MM.1S (cell line): ENCODE data around the gene CHCHD3.

Source experiments
- DNase-seq: peaks from one replicate; pipeline ENCODE4 v3.0.0-alpha.2; 2015
- H2AFZ ChIP-seq: fragments of 300-600 bp; sonication (generic); 2 replicates; pipeline ENCODE4 v1.6.0; 2016; ENCODE audit warnings: antibody characterized with exemption, low read length
- H3F3A ChIP-seq: fragments of 300-600 bp; sonication (generic); 2 replicates; pipeline ENCODE4 v1.6.1; 2016; ENCODE audit warnings: mild to moderate bottlenecking, antibody characterized with exemption, low read length, moderate library complexity, mixed read lengths; ENCODE audit not compliant: insufficient read depth
- H3K27ac ChIP-seq: fragments of 300-600 bp; sonication (generic); 2 replicates; pipeline ENCODE4 v1.5.1; 2016; ENCODE audit warnings: mild to moderate bottlenecking, low read length
- H3K27me3 ChIP-seq: fragments of 300-600 bp; sonication (generic); replicated peaks from 2 replicates; pipeline ENCODE4 v1.6.0; 2016; ENCODE audit warnings: low read length; ENCODE audit not compliant: insufficient read depth
- H3K36me3 ChIP-seq: fragments of 300-600 bp; sonication (generic); replicated peaks from 2 replicates; pipeline ENCODE4 v1.6.1; 2016; ENCODE audit warnings: mild to moderate bottlenecking, low read length, mixed read lengths; ENCODE audit not compliant: insufficient read depth
- H3K4me1 ChIP-seq: fragments of 300-600 bp; sonication (generic); 2 replicates; pipeline ENCODE4 v1.6.1; 2016; ENCODE audit warnings: low read length, mixed read lengths
- H3K4me2 ChIP-seq: fragments of 300-600 bp; sonication (generic); 2 replicates; pipeline ENCODE4 v1.6.0; 2016; ENCODE audit warnings: low read depth, low read length
- H3K4me3 ChIP-seq: fragments of 300-600 bp; sonication (generic); 2 replicates; pipeline ENCODE4 v1.5.1; 2016; ENCODE audit warnings: low read length, mixed read lengths
- H3K79me2 ChIP-seq: fragments of 300-600 bp; sonication (generic); 2 replicates; pipeline ENCODE4 v1.6.1; 2016; ENCODE audit warnings: mixed run types, low read length, mixed read lengths
- H3K9ac ChIP-seq: fragments of 300-600 bp; sonication (generic); 2 replicates; pipeline ENCODE4 v1.6.1; 2016; ENCODE audit warnings: low read length, mixed read lengths
- H3K9me2 ChIP-seq: fragments of 300-600 bp; sonication (generic); replicated peaks from 2 replicates; pipeline ENCODE4 v1.6.1; 2016; ENCODE audit warnings: mild to moderate bottlenecking, low read length, mixed read lengths; ENCODE audit not compliant: insufficient read depth
- H3K9me3 ChIP-seq: fragments of 300-600 bp; sonication (generic); replicated peaks from 2 replicates; pipeline ENCODE4 v1.6.1; 2016; ENCODE audit warnings: mild to moderate bottlenecking, low read length, mixed read lengths; ENCODE audit not compliant: insufficient read depth
- H4K20me1 ChIP-seq: fragments of 300-600 bp; sonication (generic); 2 replicates; pipeline ENCODE4 v1.6.1; 2016; ENCODE audit warnings: mild to moderate bottlenecking, low read length, moderate library complexity, mixed read lengths; ENCODE audit not compliant: insufficient read depth
- EZH2 ChIP-seq: fragments of 300-600 bp; sonication (generic); optimal IDR thresholded peaks from 2 replicates; pipeline ENCODE3; 2017; ENCODE audit warnings: low read depth, mild to moderate bottlenecking, antibody characterized with exemption, low read length, mixed read lengths
- EZH2phosphoT487 ChIP-seq: fragments of 300-600 bp; sonication (generic); IDR thresholded peaks from 2 replicates; pipeline ENCODE4 v1.6.1; 2018; ENCODE audit warnings: antibody characterized with exemption, low read length
- TF ChIP-seq, protein P1 (sequence below): fragments of 300-600 bp; sonication (generic); IDR thresholded peaks from 2 replicates; pipeline ENCODE4 v1.5.1; 2016; ENCODE audit warnings: antibody characterized with exemption, low read length, mixed read lengths

The CHCHD3 gene

GRCh38 chr7:133053321-133053891 is 28.5 kb downstream of the CHCHD3 start:
- H3F3A ChIP-seq, result no peaks in the 10 kb centered on the region
- H3K9ac ChIP-seq, result no peak overlapping the region
- no peak overlapping the region for H2AFZ ChIP-seq
- no peak overlapping the region for H3K4me3 ChIP-seq
- 0 out of 2 replicates have a peak, but pooled peaks cover 3% of the 10 kb centered on the region for H3K4me1 ChIP-seq
- peaks cover 91% of the 10 kb centered on the region for H3K79me2 ChIP-seq
- no peak for DNase-seq
- peaks cover 13% of the 10 kb centered on the region; the same call in 1 of the 2 replicates for H4K20me1 ChIP-seq
- no peaks in the 10 kb centered on the region for H3K9me2 ChIP-seq
- no peak for TF ChIP-seq EZH2
- no peak for TF ChIP-seq EZH2phosphoT487
- TF ChIP-seq, protein P1, sequence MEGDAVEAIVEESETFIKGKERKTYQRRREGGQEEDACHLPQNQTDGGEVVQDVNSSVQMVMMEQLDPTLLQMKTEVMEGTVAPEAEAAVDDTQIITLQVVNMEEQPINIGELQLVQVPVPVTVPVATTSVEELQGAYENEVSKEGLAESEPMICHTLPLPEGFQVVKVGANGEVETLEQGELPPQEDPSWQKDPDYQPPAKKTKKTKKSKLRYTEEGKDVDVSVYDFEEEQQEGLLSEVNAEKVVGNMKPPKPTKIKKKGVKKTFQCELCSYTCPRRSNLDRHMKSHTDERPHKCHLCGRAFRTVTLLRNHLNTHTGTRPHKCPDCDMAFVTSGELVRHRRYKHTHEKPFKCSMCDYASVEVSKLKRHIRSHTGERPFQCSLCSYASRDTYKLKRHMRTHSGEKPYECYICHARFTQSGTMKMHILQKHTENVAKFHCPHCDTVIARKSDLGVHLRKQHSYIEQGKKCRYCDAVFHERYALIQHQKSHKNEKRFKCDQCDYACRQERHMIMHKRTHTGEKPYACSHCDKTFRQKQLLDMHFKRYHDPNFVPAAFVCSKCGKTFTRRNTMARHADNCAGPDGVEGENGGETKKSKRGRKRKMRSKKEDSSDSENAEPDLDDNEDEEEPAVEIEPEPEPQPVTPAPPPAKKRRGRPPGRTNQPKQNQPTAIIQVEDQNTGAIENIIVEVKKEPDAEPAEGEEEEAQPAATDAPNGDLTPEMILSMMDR, result no peak
- H3K36me3 ChIP-seq, result no peaks in the 10 kb centered on the region
- H3K27ac ChIP-seq, result no peak overlapping the region
- no peak overlapping the region for H3K4me2 ChIP-seq
- H3K9me3 ChIP-seq, result no peaks in the 10 kb centered on the region
- H3K27me3 ChIP-seq, result no peaks in the 10 kb centered on the region

DNA sequence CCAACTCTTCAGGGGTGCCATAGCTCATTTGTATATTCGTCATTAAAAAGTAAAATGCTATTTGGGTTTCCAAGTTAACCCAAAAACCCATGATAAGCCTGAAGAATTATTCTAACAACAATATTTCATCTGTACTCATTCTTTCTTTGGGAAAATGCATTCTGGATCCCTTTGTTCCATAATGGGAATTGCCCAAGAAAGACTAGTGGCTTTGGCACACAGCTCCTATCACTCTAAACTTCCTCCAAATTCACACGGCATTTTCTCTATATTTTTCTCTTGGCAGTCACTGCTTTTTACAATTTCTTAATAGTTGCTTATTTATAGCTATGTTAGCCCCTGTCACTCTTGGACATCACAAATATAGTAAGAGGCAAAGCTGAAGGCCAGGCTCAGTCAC is 29.1 kb downstream of the CHCHD3 start:
- H3K4me3 ChIP-seq, result no peak overlapping the region
- H3K9me2 ChIP-seq, result no peaks in the 10 kb centered on the region
- peaks cover 13% of the 10 kb centered on the region; the same call in 1 of the 2 replicates for H4K20me1 ChIP-seq
- no peak for TF ChIP-seq EZH2
- TF ChIP-seq, protein P1, result no peak
- TF ChIP-seq EZH2phosphoT487, result no peak
- no peaks in the 10 kb centered on the region for H3K9me3 ChIP-seq
- no peak for DNase-seq
- no peak overlapping the region for H3K4me2 ChIP-seq
- H3K4me1 ChIP-seq, result 0 out of 2 replicates have a peak, but pooled peaks cover 3% of the 10 kb centered on the region
- no peaks in the 10 kb centered on the region for H3F3A ChIP-seq
- no peak overlapping the region for H3K27ac ChIP-seq
- no peak overlapping the region for H3K9ac ChIP-seq
- H3K27me3 ChIP-seq, result no peaks in the 10 kb centered on the region
- H3K36me3 ChIP-seq, result no peaks in the 10 kb centered on the region
- H2AFZ ChIP-seq, result no peak overlapping the region
- H3K79me2 ChIP-seq, result peaks cover 91% of the 10 kb centered on the region

DNA sequence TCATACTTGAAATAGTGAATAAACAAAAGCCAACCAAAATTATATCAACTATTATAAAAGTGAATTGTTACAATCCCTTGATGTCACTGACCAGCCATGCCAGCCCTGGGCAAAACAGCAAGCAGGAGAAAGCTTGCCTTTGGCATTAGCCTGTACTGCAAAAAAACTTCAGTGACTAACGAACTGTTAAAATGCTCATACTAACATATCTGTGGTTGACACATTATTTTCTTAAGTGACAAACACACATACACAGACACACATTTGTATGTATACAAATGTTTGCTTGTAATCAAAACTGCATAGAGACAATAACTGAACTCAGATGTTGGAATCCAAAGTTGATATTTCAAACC is 29.5 kb downstream of the CHCHD3 start:
- no peaks in the 10 kb centered on the region for H3K27me3 ChIP-seq
- H2AFZ ChIP-seq, result no peak overlapping the region
- H3K4me1 ChIP-seq, result 0 out of 2 replicates have a peak, but pooled peaks cover 3% of the 10 kb centered on the region
- no peak overlapping the region for H3K27ac ChIP-seq
- H4K20me1 ChIP-seq, result peaks cover 13% of the 10 kb centered on the region; the same call in 1 of the 2 replicates
- H3K79me2 ChIP-seq, result peaks cover 93% of the 10 kb centered on the region
- H3K9ac ChIP-seq, result no peak overlapping the region
- TF ChIP-seq EZH2, result no peak
- TF ChIP-seq, protein P1, result no peak
- H3F3A ChIP-seq, result no peaks in the 10 kb centered on the region
- H3K9me2 ChIP-seq, result no peaks in the 10 kb centered on the region
- H3K36me3 ChIP-seq, result no peaks in the 10 kb centered on the region
- no peak overlapping the region for H3K4me2 ChIP-seq
- H3K4me3 ChIP-seq, result no peak overlapping the region
- no peaks in the 10 kb centered on the region for H3K9me3 ChIP-seq
- DNase-seq, result no peak
